ENCODE data around the gene NR1D2. TPM values are rescaled to one million over a fixed set of nuclear protein-coding genes. Genes with fewer than 3 reads are reported as not detected.

Gene NR1D2
- total and polyA plus RNA-seq, 2 of the 13 experiments (the other 11 are each of a cell fraction or from before 2014, with no cell fraction given): 5.3 to 8.1 TPM

DNA sequence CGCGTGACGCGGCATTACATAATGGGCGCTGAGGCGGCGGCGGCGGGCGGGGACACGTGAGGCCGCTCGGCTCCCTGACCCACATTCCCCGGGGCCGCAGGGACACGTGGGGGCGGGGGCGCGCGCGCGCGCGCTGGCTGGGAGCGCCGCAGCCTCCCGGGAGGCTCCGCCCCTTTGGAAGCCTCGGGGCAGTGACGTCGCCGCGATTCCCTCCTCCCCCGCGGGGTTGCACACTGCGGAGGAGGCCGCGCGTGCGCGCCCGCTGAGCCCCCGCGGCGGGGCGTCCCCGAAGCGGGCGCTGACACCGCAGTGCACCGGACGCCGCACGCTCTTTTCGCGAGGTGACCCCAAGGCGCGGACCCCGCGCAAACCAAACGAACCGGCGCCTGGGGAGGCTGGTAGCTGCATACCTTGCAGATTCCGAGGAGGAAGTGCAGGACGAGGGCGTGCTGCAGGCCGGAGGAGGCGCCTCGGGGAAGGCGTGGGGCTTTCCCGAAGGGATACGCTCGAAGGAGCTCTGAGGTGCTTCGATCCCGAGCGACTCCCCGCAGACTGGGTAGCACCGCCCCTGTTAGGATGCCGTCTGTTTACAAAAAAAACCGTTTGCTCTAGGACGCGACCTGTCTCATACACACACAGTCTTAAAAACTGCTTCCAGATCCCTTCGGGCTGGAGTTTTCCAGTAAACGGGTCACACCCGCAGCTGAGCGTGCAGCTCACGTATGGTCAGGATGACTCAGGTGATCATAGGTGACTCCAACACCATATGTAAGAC, 1.0 kb downstream of the NR1D2 start (continued):
- peak; percentile 76 for TF ChIP-seq ZNF441 (CRISPR knock-in tag; IDR thresholded peaks at IDR 0.05; ENCODE audit: borderline replicate concordance)
- TF ChIP-seq ZNF451 (CRISPR knock-in tag; IDR thresholded peaks at IDR 0.05): peak; percentile 37; the same call in 1 of the 2 replicates
- peak; percentile 79 for TF ChIP-seq YY1 (IDR thresholded peaks at IDR 0.05; ENCODE audit: insufficient read depth, insufficient replicate concordance, low read depth, low read length)
- TF ChIP-seq ZNF572 (CRISPR knock-in tag; IDR thresholded peaks at IDR 0.05): no peak
- no peak for TF ChIP-seq GTF3A (CRISPR knock-in tag; conservative IDR thresholded peaks at IDR 0.05)
- TF ChIP-seq ATF7-NPFF (CRISPR knock-in tag; IDR thresholded peaks at IDR 0.05; ENCODE audit: low read depth): peak; percentile 87
- TF ChIP-seq, protein P1, sequence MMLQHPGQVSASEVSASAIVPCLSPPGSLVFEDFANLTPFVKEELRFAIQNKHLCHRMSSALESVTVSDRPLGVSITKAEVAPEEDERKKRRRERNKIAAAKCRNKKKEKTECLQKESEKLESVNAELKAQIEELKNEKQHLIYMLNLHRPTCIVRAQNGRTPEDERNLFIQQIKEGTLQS (CRISPR knock-in tag; IDR thresholded peaks at IDR 0.05): 0 out of 2 replicates have a peak, but pooled peaks have one; percentile 20
- TF ChIP-seq, protein P2, sequence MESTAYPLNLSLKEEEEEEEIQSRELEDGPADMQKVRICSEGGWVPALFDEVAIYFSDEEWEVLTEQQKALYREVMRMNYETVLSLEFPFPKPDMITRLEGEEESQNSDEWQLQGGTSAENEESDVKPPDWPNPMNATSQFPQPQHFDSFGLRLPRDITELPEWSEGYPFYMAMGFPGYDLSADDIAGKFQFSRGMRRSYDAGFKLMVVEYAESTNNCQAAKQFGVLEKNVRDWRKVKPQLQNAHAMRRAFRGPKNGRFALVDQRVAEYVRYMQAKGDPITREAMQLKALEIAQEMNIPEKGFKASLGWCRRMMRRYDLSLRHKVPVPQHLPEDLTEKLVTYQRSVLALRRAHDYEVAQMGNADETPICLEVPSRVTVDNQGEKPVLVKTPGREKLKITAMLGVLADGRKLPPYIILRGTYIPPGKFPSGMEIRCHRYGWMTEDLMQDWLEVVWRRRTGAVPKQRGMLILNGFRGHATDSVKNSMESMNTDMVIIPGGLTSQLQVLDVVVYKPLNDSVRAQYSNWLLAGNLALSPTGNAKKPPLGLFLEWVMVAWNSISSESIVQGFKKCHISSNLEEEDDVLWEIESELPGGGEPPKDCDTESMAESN (CRISPR knock-in tag; conservative IDR thresholded peaks at IDR 0.05): peak; percentile 25; the same call in 1 of the 2 replicates
- TF ChIP-seq ZNF772 (CRISPR knock-in tag; IDR thresholded peaks at IDR 0.05): peak; percentile 89; the same call in 1 of the 2 replicates
- TF ChIP-seq ZNF776 (CRISPR knock-in tag; IDR thresholded peaks at IDR 0.05): peak; percentile 82
- peak; percentile 86 for TF ChIP-seq ZNF563 (CRISPR knock-in tag; IDR thresholded peaks at IDR 0.05)
- peak; percentile 64; the same call in 1 of the 2 replicates for TF ChIP-seq JUN (CRISPR knock-in tag; IDR thresholded peaks at IDR 0.05)
- peak; percentile 97 for TF ChIP-seq CCDC6 (CRISPR knock-in tag; IDR thresholded peaks at IDR 0.05)
- peak; percentile 93 for TF ChIP-seq RBM39 (IDR thresholded peaks at IDR 0.05; ENCODE audit: low read depth, low read length, poor library complexity, severe bottlenecking)
- TF ChIP-seq PRPF4 (IDR thresholded peaks at IDR 0.05; ENCODE audit: low read depth, low read length, poor library complexity, severe bottlenecking): no peak
- peak; percentile 82 for TF ChIP-seq ZSCAN21 (CRISPR knock-in tag; IDR thresholded peaks at IDR 0.05; ENCODE audit: borderline replicate concordance)
- TF ChIP-seq ZBTB42 (CRISPR knock-in tag; IDR thresholded peaks at IDR 0.05): peak; percentile 80; the same call in 1 of the 2 replicates
- TF ChIP-seq, protein P3, sequence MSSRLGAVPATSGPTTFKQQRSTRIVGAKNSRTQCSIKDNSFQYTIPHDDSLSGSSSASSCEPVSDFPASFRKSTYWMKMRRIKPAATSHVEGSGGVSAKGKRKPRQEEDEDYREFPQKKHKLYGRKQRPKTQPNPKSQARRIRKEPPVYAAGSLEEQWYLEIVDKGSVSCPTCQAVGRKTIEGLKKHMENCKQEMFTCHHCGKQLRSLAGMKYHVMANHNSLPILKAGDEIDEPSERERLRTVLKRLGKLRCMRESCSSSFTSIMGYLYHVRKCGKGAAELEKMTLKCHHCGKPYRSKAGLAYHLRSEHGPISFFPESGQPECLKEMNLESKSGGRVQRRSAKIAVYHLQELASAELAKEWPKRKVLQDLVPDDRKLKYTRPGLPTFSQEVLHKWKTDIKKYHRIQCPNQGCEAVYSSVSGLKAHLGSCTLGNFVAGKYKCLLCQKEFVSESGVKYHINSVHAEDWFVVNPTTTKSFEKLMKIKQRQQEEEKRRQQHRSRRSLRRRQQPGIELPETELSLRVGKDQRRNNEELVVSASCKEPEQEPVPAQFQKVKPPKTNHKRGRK (CRISPR knock-in tag; IDR thresholded peaks at IDR 0.05): 0 out of 2 replicates have a peak, but pooled peaks have one; percentile 46
- TF ChIP-seq, protein P4, sequence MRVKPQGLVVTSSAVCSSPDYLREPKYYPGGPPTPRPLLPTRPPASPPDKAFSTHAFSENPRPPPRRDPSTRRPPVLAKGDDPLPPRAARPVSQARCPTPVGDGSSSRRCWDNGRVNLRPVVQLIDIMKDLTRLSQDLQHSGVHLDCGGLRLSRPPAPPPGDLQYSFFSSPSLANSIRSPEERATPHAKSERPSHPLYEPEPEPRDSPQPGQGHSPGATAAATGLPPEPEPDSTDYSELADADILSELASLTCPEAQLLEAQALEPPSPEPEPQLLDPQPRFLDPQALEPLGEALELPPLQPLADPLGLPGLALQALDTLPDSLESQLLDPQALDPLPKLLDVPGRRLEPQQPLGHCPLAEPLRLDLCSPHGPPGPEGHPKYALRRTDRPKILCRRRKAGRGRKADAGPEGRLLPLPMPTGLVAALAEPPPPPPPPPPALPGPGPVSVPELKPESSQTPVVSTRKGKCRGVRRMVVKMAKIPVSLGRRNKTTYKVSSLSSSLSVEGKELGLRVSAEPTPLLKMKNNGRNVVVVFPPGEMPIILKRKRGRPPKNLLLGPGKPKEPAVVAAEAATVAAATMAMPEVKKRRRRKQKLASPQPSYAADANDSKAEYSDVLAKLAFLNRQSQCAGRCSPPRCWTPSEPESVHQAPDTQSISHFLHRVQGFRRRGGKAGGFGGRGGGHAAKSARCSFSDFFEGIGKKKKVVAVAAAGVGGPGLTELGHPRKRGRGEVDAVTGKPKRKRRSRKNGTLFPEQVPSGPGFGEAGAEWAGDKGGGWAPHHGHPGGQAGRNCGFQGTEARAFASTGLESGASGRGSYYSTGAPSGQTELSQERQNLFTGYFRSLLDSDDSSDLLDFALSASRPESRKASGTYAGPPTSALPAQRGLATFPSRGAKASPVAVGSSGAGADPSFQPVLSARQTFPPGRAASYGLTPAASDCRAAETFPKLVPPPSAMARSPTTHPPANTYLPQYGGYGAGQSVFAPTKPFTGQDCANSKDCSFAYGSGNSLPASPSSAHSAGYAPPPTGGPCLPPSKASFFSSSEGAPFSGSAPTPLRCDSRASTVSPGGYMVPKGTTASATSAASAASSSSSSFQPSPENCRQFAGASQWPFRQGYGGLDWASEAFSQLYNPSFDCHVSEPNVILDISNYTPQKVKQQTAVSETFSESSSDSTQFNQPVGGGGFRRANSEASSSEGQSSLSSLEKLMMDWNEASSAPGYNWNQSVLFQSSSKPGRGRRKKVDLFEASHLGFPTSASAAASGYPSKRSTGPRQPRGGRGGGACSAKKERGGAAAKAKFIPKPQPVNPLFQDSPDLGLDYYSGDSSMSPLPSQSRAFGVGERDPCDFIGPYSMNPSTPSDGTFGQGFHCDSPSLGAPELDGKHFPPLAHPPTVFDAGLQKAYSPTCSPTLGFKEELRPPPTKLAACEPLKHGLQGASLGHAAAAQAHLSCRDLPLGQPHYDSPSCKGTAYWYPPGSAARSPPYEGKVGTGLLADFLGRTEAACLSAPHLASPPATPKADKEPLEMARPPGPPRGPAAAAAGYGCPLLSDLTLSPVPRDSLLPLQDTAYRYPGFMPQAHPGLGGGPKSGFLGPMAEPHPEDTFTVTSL (CRISPR knock-in tag; IDR thresholded peaks at IDR 0.05; ENCODE audit: borderline replicate concordance): peak; percentile 48; the same call in 1 of the 2 replicates

Data from HepG2 (cell line).